ENCODE results near the gene WDR45.

WDR45 gene

DNA sequence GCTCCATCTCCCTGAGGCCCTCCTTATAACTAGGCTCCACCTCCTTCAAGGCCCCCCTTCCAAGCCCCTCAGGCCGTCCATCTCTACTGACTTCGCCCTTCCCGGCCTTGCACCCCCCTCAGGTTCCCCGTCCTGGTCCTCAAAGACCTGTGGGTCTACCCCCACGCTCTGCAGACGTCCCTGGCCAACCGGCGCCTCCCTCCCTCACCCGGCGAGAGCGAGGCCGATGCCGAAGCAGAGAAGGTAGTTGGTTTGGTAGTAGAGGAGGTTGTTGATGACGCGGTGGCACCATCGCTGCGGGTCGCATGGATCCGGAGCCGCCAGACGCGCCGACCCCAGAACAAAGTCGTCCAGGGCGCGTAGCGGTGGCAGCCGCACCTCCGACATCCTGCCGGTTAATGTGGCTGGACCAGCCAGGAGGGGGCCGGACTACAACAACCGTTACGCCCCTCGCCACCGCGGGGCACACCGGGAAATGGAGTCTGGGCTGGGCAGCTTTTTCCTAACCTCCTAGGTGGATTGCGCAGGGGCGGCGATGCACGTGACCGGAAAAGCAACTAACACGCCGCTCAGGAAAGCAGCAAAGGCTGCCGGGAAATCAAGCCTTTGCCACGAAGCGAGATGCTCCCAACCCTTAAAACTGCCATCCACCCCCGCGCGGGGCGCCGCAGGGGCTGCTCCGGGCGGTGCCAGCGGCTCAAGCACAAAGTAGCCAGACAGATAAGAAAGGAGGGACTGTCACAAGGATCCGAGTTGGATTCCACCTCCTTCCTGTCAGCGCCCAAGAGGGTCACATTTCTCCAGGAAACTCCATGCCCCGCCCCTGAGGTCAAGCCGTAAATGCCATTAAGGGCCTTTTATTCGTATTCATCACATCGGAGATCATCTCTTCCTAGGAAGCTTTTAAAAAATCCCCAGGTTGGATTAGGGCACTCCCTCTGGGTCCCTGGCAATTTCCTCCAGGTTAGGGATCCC, 5.8 kb downstream of the WDR45 start, which contains the start of gene PRAF2:
TSS of gene PRAF2 (minus strand) at position 402 of the 975 bp plus-strand sequence. CDS start at position 387, 15 bp downstream.
- DNase-seq (ENCODE audit: low read depth in 2 of 2): peak; percentile 80 to 83

DNA sequence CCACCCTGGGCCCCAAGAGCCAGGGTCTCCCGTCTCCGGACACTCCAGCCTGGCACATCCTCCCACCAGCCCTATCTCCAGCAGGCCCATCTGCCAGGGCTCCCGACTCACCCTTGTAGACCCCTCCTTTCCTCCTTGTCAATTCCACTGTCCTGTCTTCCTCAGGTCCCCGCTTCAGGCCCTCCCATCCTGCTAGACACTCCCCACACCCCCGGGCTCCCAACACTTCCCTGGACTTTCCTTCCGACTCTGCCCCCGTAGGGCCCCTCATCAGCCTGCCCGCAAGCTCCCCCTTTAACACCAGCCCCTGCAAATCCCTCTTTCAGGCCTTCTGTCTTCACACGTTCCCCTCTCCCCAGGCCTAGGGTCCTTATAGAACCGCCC, 7.0 kb downstream of the WDR45 start:
- DNase-seq (ENCODE audit: low read depth in 2 of 2): no peak

DNA sequence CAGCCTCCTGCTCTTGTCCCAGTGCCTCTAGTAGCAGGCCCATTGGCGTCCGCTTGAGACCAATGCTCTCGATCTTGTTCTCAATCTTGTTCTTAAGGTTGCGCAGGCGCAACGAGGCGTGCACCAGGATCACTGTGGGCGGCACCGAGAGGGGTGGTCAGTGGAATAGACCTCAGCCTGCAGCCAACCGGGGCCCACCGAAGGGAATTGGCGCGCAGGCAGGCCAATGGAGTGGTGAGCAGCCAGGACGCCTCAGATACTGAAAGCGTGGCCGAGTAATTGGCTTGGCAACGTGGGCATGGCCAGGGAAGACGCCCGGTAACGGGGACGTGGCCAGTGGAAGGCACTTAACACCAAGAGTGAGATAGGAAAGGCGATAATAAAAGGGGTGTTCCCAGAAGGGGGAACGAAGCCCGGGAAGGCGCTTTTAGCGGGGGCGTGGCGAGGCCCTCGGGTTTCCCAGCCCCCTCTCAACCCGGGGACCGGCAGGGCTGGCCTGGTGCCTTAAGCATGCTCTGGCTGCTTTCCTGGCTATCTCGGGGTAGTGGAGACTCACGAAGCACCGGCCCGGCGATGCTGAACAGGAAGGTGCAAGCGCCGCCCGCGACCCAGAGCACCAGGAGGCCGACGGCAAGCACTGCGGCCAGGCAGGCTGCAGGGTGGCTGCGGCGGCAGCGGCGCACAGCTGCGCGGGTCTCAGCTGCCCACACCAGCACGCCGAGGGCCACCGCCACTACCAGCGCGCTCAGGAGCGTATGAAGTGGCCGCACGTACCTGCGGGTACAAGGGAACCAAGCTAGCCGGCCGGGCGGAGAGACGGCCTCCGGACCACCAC, 7.6 kb downstream of the WDR45 start:
- DNase-seq (ENCODE audit: low read depth in 2 of 2): no peak

DNA sequence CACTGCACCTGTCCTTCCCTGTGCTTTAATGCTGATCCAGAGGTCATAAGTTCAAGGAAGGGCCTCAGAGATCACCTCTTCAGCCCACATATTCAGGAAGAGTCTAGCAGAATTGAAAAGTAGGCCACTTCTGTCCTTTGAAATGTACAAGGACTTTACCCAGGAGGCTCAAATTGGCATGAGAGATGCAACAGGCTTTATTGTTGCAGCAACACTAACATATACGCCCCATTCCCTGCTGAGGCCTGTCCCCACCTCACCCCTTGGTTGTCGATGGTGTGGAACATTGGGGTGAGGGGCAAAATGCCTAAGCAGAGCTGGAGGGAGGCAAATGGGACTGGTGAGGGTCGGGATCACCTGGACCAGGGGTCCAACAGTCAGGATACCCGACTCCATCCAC, 8.7 kb downstream of the WDR45 start:
- DNase-seq (ENCODE audit: low read depth in 2 of 2): no peak

DNA sequence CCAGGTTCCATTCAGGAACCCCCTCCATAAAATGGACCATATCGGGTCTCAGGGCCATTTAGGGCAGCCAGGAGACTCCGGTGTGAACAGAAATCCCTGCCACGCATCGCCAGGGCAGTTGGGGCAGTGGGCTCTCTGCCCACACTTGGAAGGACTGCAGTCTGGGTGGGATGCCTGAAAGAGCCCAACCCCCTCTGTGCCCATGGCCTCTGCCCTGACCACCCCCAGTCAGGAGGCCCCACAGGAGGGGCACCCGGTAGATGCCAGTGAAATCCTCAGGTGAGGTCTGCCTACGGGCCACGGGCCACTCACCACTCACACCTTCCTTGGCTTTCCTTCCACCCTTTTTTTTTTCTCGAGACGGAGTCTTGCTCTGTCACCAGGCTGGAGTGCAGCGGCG, 10.6 kb downstream of the WDR45 start:
- no peak for DNase-seq (ENCODE audit: low read depth in 2 of 2)

DNA sequence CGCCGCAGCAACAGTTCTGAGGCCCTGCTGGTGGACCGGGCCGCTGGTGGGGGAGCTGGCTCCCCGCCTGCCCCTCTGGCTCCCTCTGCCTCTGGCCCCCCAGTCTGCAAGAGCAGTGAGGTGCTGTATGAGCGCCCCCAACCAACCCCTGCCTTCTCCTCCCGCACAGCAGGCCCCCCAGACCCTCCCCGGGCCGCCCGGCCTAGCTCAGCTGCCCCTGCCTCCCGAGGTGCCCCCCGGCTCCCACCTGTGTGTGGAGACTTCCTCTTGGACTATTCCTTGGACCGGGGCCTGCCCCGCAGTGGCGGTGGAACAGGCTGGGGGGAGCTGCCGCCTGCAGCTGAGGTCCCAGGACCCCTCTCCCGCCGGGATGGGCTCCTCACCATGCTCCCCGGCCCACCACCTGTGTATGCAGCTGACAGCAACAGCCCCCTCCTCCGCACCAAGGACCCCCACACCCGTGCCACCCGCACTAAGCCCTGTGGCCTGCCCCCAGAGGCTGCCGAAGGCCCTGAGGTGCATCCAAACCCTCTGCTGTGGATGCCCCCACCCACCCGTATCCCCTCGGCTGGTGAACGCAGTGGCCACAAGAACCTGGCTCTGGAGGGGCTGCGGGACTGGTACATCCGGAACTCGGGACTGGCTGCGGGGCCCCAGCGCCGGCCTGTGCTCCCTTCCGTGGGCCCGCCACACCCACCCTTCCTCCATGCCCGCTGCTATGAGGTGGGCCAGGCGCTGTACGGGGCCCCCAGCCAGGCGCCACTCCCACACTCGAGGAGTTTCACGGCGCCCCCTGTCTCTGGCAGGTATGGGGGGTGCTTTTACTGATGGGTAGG, 12.2 kb downstream of the WDR45 start:
- no peak for DNase-seq (ENCODE audit: low read depth in 2 of 2)

DNA sequence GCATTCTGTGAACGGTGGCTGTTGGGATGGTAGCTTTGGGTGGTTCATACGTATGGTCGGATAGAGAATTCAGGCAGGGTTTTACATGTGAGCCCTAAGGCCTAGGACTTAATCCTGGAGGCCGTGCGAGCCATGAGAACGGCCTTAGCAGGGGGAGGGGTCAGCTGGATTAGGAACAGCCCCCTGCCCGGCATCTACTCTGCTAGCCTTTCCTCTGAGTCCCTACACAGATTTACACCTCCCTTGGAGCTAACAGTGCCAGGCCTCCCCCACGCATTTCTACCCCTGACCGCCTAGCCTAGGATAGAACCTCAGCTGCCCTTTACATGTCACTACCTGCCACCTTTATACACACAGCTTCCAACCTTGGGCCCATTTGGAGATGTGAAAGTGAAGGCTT, 13.0 kb downstream of the WDR45 start:
- no peak for DNase-seq (ENCODE audit: low read depth in 2 of 2)

DNA sequence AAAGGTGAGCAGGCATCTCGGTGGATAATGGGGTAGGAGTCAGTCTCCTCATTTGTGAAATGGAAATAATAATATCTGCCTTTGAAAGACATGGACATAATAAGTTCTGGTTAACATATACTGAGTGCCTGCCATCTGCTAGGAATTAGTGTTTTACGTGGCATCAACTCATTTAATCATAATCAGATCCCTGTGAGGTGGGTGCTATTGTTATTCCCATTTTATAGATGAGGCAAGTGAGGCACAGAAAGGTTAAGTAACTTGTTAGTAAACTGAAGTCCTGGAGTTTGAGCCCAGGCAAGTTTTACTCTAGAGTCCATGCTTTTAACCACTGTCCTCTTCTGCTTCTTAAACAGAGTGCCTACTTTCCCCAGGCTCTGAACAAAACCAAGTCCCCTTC, 13.4 kb downstream of the WDR45 start:
- no peak for DNase-seq (ENCODE audit: low read depth in 2 of 2)

DNA sequence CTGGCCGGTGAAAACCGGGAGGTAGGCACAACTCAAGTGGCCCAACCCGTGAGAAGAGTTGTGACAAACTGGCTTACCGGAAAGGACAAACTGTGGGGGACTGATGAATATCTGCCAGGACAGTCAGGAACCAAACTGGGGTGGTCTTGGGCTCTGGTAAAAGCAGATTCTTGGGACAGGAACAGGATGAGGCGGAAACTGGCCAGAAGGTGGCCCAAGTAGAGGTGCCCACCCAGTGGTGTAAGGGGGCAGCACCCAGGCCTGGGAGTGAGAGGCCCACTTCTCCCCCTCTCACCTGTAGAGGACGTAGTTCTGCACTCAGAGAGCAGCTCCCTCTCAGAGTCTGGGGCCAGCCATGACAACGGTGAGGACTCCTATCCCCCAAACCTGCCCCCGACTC, 15.0 kb downstream of the WDR45 start:
- DNase-seq (ENCODE audit: low read depth in 2 of 2): no peak

DNA sequence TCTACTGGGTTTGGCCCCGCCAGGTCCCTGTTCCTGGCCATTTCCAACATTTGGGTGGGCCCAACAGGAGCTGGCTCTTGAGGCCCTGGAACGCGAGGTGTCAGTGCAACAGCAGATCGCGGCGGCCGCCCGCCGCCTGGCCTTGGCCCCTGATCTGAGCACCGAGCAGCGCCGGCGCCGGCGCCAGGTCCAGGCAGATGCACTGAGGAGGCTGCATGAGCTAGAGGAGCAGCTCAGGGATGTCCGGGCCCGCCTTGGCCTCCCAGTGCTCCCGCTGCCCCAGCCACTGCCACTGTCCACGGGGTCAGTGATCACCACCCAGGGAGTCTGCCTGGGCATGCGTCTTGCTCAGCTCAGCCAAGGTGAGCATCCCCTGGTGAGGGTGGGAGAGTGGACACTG, 15.4 kb downstream of the WDR45 start:
- no peak for DNase-seq (ENCODE audit: low read depth in 2 of 2)

DNA sequence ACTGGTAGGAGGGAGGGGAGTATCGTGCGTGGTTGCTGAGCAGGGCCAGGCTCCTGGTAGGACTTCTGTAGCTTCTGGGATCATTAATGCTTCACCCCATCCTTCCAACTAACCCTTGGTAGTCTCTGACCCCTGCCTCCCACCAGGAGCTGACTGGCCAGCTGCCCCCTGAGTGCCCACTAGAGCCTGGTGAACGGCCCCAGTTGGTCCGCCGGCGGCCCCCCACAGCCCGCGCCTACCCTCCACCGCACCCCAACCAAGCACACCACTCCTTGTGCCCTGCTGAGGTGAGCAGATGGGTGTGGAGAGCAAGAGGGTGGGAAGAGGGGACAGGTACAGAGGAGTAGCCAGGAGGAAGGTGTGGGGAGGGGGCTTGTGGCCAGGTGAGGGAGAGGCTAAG, 16.0 kb downstream of the WDR45 start:
- no peak for DNase-seq (ENCODE audit: low read depth in 2 of 2)

DNA sequence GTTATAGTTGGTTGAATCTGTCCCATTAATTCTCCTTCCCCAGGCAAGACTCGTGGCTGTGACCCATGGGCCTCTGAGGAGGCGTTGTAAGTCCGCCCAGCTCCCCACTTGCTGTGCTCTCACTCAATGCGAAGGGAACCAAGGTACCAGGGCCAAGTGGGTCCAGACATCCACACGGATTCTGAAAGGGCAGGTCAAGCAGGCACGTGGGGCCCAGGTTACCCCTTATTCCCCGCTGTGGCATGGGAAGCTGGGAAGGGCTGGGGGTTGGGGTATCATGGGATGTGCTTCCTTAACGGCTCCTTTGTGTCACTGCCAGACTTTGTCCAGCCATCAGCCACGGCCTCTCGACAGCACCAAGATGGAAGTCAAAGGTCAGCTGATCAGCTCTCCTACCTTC, 17.8 kb downstream of the WDR45 start:
- no peak for DNase-seq (ENCODE audit: low read depth in 2 of 2)

DNA sequence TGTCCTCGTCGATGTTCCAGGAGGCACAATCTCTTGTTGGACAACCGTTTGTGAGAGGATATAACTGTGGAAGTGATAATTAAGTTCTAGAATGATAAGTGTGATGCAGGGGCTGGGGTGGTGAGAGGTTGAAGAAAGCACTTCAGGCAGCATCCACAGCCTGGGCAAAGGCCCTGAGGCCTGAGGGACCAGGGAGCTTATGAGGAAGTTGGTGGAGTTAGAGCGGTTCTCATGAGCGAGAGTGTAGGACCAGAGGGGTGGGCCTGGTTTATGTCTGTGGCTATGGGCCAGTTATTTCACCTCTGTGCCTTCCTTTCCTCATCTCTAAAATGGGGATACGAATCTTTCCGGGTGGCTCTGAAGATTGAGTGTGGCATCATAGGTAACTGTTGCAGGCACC, 18.2 kb downstream of the WDR45 start:
- DNase-seq (ENCODE audit: low read depth in 2 of 2): no peak

DNA sequence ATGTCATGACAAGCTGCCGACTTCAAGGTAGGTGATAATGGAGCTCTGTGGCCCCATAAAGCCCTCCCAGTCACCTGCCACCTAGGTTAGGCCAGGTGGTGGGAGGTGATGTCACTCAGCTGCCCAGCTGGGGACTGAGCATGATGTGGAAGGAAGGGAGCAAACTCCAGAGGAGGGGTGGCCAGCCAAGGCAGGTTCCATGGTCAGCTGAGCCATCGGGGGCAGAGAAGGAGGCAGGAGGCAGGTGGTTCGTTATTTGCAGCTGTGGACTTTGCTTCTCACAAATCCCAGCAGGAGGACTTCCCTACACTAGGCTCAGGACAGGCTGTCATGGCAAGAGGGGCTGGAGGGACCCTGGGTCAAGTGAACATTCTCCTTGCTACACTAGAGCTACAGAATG, 18.8 kb downstream of the WDR45 start:
- DNase-seq (ENCODE audit: low read depth in 2 of 2): no peak

DNA sequence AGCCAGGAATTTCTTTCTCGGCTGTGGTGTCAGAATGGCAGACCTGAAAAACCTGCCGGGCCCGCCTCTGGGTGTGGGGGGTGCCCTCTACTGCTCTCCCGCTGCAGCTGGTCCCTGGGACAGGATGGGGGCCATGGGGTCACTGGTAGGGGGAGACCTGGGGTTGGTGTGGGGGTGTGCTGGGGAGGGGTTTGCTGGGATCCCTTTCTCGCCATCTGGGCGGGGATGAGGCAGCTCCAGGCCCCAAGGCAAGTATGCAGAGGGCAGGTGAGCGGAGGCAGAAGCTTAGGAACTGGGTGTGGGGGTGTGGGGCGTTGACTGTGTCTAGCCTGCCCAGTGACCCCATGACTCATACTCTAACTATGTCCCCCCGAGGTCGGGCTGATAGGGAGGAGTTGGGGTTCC, 20.0 kb downstream of the WDR45 start:
- no peak for DNase-seq (ENCODE audit: low read depth in 2 of 2)

DNA sequence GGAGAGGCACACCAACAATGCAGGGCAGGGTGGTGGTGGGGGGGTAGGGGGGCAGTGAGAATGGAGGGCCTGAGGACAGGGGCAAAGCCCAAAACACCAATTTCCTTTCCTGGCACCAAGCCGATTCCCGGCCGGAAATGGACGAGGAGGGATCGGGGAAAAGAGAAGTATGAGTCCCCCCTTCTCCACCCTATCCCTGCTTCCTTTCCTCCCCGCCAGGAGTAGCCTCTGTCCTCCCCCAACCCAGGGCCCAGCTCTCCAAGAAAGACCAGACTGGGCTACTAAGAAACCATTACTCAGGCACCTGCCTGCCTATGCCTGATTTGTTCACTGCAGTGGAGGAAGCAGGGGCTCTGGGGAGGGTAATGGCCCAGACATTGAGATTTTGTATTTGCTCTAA, 20.5 kb downstream of the WDR45 start:
- no peak for DNase-seq (ENCODE audit: low read depth in 2 of 2)

DNA sequence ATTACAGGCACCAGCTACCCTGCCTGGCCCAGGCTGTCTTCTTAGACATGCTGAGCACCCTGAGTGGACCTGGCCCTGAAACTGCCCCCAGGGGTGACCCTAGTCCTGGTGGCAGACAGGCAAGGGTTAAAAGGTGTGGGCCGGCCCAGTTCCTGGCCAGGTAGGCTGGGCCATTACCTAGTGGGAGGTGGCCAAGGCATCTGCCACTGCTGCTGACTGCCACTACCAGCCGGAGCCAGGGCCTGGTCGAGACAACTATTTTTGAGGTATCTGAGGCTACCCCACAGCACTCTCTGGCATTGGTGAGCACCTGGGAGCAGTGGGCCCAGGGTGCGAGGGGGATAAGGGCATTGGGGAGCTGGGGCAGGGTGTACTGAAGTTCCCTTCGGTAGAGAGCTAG, 20.9 kb downstream of the WDR45 start, which contains the start of gene CCDC120:
TSS of gene CCDC120 (plus strand) at position 206 of the 400 bp plus-strand sequence. CDS start 3,043 bp downstream, outside the sequence.
- no peak for DNase-seq (ENCODE audit: low read depth in 2 of 2)

DNA sequence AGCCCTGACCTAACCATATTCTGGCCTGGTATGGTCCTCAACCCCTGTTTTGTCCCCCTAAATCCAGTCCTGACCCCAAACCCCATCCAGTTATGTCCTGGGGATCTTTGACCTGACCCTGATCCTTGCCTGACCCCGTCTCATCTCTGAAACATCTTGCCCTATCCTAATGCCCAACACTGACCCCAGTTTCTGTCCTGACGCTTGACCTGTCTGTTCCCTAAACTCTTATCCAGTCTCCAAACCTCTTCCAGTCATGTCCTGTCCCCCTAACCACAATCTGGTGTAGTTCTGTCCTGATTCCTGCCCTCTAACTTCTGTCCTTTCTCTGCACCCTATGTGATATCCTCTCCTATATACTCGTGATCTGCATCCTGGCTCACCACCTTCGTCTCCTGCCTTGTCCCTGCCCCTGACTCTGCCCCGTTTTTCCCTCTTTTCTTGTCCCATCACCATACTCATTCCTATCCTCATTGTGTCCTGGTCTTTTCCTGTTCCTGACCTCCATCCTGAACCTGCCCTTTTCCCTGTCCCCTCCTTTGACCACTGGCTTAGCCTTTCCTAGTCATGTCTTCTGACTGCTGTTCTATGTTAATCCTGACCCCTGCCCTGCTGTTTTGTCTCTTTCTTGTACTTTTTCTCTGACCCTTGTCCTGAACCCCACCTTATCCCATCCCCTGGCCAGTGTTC, 25.5 kb downstream of the WDR45 start:
- DNase-seq (ENCODE audit: low read depth in 2 of 2): no peak

DNA sequence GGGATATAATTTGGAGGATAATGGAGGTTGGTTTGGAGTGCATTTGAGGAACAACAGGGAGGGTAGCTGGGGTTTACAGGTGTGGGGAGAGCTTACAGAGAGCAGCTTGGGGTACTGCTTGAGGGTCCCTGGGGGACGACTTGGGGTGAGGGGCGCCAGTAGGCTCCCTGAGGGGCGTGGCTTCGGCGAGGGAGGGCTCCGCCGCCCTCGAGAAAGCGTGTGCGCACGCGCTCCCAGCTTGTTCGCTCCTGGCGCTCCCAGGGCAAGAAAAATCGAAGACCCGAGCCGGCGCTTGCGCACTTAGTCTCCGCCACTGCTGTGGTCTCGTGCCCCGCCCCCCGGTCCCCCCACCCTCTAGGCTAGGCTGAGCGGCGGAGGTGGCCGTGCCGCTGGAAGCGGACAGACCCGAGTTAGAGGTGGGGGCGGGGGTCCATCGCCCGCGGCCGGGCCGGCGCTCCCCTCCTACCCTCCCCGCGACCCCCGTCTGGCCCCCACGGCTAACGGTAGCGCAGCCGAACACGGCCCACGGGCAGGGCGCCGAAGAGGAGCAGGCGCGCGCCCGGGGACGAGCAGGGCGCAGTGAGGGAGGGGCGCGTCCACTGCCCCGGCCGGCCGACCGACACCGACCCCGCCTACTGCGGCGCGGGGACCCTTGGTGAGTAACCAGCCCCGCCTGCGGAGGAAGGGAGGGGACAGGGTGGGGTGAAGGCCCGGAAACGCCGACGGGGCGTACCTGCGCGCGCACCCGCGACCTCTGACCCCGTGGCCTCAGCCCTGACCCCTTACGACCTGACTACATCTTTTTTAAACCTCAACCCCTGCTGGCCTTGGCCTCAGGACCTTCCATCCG, 26.2 kb downstream of the WDR45 start:
- DNase-seq (ENCODE audit: low read depth in 2 of 2): peak; percentile 42 to 62

DNA sequence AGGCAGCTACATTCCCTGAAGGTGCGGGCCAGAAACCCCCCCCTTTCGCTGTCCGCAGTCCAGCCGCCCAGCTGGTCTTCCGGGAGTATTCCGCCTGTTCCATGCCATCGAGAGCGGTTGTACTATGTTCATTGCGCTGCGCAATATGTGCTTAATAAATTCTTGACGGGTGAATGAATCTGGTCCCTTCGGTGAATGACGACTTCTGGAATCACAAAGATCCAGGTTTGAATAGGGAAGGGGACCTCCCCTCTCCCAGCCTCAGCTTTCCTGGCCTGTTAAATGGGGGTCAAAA, 35.8 kb downstream of the WDR45 start:
- no peak for DNase-seq (ENCODE audit: low read depth in 2 of 2)

Measured in stimulated activated CD8-positive, alpha-beta memory T cell treated with anti-CD3 and anti-CD28 coated beads, Interleukin-15, amount 100 ng/mL, for 48 hours (primary cell).